HEK293 (cell line): ENCODE results near the gene DOK7.

ENCODE experiments used
- CTCF ChIP-seq: fragments of 450-650 bp; formaldehyde crosslinking; IDR thresholded peaks from 2 replicates; pipeline ENCODE4 v1.5.1; 2016; ENCODE audit warnings: missing biosample characterization, missing genetic modification characterization
- TCF7L2 ChIP-seq: IDR thresholded peaks from 2 replicates; pipeline ENCODE4 v1.6.1; 2011; ENCODE audit warnings: low read depth, mild to moderate bottlenecking, inconsistent platforms, low read length, moderate library complexity, borderline replicate concordance
- TRIM28 ChIP-seq: IDR thresholded peaks from 2 replicates; pipeline ENCODE4 v1.6.1; 2011; ENCODE audit warnings: low read length, control low read depth, borderline replicate concordance
- YY1 ChIP-seq: fragments of 450-650 bp; formaldehyde crosslinking; IDR thresholded peaks from 2 replicates; pipeline ENCODE4 v1.5.1; 2018; ENCODE audit warnings: missing biosample characterization, missing genetic modification characterization
- ZNF19 ChIP-seq: fragments of 450-650 bp; formaldehyde crosslinking; IDR thresholded peaks from 2 replicates; pipeline ENCODE4; 2016; ENCODE audit warnings: missing biosample characterization, missing genetic modification characterization, low read depth
- ZNF24 ChIP-seq: fragments of 450-650 bp; formaldehyde crosslinking; IDR thresholded peaks from 2 replicates; pipeline ENCODE4 v1.5.1; 2016; ENCODE audit warnings: missing biosample characterization, missing genetic modification characterization
- ZNF302 ChIP-seq: fragments of 450-650 bp; formaldehyde crosslinking; IDR thresholded peaks from 2 replicates; pipeline ENCODE4 v1.5.1; 2016; ENCODE audit warnings: missing biosample characterization, missing genetic modification characterization, low read depth
- ZNF311 ChIP-seq: fragments of 450-650 bp; formaldehyde crosslinking; IDR thresholded peaks from 2 replicates; pipeline ENCODE4 v1.5.1; 2017; ENCODE audit warnings: missing biosample characterization, missing genetic modification characterization, borderline replicate concordance
- ZNF629 ChIP-seq: fragments of 450-650 bp; formaldehyde crosslinking; IDR thresholded peaks from 2 replicates; pipeline ENCODE4 v1.5.1; 2017; ENCODE audit warnings: missing biosample characterization, missing genetic modification characterization
- TF ChIP-seq, protein P1 (sequence below): fragments of 450-650 bp; formaldehyde crosslinking; IDR thresholded peaks from 2 replicates; pipeline ENCODE4 v1.5.1; 2016; ENCODE audit warnings: missing biosample characterization, missing genetic modification characterization

GRCh38 chr4:3533423-3533820, 70.3 kb downstream of the DOK7 start:
- TF ChIP-seq, protein P1, sequence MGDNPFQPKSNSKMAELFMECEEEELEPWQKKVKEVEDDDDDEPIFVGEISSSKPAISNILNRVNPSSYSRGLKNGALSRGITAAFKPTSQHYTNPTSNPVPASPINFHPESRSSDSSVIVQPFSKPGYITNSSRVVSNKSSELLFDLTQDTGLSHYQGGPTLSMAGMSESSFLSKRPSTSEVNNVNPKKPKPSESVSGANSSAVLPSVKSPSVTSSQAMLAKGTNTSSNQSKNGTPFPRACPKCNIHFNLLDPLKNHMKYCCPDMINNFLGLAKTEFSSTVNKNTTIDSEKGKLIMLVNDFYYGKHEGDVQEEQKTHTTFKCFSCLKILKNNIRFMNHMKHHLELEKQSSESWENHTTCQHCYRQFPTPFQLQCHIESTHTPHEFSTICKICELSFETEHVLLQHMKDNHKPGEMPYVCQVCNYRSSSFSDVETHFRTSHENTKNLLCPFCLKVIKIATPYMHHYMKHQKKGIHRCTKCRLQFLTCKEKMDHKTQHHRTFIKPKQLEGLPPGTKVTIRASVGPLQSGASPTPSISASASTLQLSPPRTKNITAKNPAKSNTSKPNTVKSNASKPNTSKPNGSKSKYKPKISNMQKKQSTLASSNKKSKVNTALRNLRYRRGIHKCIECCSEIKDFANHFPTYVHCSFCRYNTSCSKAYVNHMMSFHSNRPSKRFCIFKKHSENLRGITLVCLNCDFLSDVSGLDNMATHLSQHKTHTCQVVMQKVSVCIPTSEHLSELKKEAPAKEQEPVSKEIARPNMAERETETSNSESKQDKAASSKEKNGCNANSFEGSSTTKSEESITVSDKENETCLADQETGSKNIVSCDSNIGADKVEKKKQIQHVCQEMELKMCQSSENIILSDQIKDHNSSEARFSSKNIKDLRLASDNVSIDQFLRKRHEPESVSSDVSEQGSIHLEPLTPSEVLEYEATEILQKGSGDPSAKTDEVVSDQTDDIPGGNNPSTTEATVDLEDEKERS (tag by site-specific recombination): no peak
- no peak for TF ChIP-seq ZNF19 (tag by site-specific recombination)
- TF ChIP-seq CTCF (tag by site-specific recombination): no peak
- TF ChIP-seq YY1 (tag by site-specific recombination): no peak
- TF ChIP-seq ZNF24 (tag by site-specific recombination): no peak
- no peak for TF ChIP-seq TCF7L2
- no peak for TF ChIP-seq TRIM28
- no peak for TF ChIP-seq ZNF302 (tag by site-specific recombination)
- no peak for TF ChIP-seq ZNF311
- no peak for TF ChIP-seq ZNF629 (tag by site-specific recombination)
